ENCODE results near the gene FLYWCH2. TPM values are rescaled to one million over a fixed set of nuclear protein-coding genes. Genes with fewer than 3 reads are reported as not detected.

Gene FLYWCH2
- total and polyA plus RNA-seq, 9 of the 15 experiments (the other 6 are each of a cell fraction or from before 2014, with no cell fraction given) = 0.70 to 55.5 (median 7.6) TPM

GRCh38 chr16:2905241-2905987 lies 22.4 kb downstream of the FLYWCH2 start (continued):
- TF ChIP-seq MXI1 (IDR thresholded peaks at IDR 0.05; ENCODE audit: low read depth, low read length) = no peak
- no peak; the same call in 1 of the 2 replicates for TF ChIP-seq ARID4B (CRISPR knock-in tag; IDR thresholded peaks at IDR 0.05)
- no peak for TF ChIP-seq ZNF583 (CRISPR knock-in tag; IDR thresholded peaks at IDR 0.05)
- TF ChIP-seq RBM22 (IDR thresholded peaks at IDR 0.05; ENCODE audit: low read depth, low read length, poor library complexity, severe bottlenecking) = no peak
- TF ChIP-seq XRCC5 (IDR thresholded peaks at IDR 0.05; ENCODE audit: low read depth, low read length) = peak; percentile 27; the same call in 1 of the 2 replicates
- TF ChIP-seq MCM2 (IDR thresholded peaks at IDR 0.05; ENCODE audit: low read depth) = no peak
- no peak for TF ChIP-seq ZNF280B (CRISPR knock-in tag; IDR thresholded peaks at IDR 0.05)
- no peak for TF ChIP-seq ZNF384 (IDR thresholded peaks at IDR 0.05; ENCODE audit: low read depth, low read length)
- TF ChIP-seq GTF3C2 (IDR thresholded peaks at IDR 0.05; ENCODE audit: borderline replicate concordance, extremely low read depth, insufficient read length) = no peak
- no peak for TF ChIP-seq NFE2L1 (tag; IDR thresholded peaks at IDR 0.05; ENCODE audit: borderline replicate concordance, low read depth)
- no peak for TF ChIP-seq PHF21A (IDR thresholded peaks at IDR 0.05; ENCODE audit: borderline replicate concordance, low read depth)
- TF ChIP-seq ZNF174 (CRISPR knock-in tag; IDR thresholded peaks at IDR 0.05) = no peak
- no peak for TF ChIP-seq PHB2 (IDR thresholded peaks at IDR 0.05; ENCODE audit: low read depth)
- no peak for TF ChIP-seq SMARCB1 (IDR thresholded peaks at IDR 0.05; ENCODE audit: insufficient read length, low read depth)
- no peak for TF ChIP-seq ZNF24 (IDR thresholded peaks at IDR 0.05)
- TF ChIP-seq HBP1 (CRISPR knock-in tag; IDR thresholded peaks at IDR 0.05) = no peak
- no peak for TF ChIP-seq ELF1 (tag; IDR thresholded peaks at IDR 0.05)
